Activated CD8-positive, alpha-beta memory T cell treated with anti-CD3 and anti-CD28 coated beads for 24 hours (primary cell): Measurements from ENCODE around the gene CHRNA5.
"Not testable (repeated sequence)": the region's sequence is repeated elsewhere in the genome, so short reads cannot be mapped to it uniquely, and the experiment has no call there.

Source experiments
- DNase-seq: peaks from one replicate; pipeline ENCODE4 v3.0.0-alpha.2; 2020

The CHRNA5 gene

GRCh38 chr15:78565951-78566774, 843 bp downstream of the CHRNA5 start:
- DNase-seq: peak; percentile 60

- DNase-seq: no peak
These were observed 2.2 kb downstream of the CHRNA5 start for GRCh38 chr15:78567531-78567930.

- no peak for DNase-seq
These were observed 5.4 kb downstream of the CHRNA5 start for GRCh38 chr15:78570710-78571109.

GRCh38 chr15:78571382-78571781, 6.1 kb downstream of the CHRNA5 start:
- DNase-seq: no peak

GRCh38 chr15:78573416-78573815, 8.1 kb downstream of the CHRNA5 start:
- no peak for DNase-seq

GRCh38 chr15:78574944-78575343, 9.6 kb downstream of the CHRNA5 start:
- no peak for DNase-seq

- no peak for DNase-seq
These were observed 32.3 kb downstream of the CHRNA5 start for GRCh38 chr15:78597583-78597982.

- no peak for DNase-seq
These were observed 33.0 kb downstream of the CHRNA5 start for GRCh38 chr15:78598348-78598747.

GRCh38 chr15:78599189-78599588, 33.9 kb downstream of the CHRNA5 start:
- no peak for DNase-seq

GRCh38 chr15:78603467-78603866, 38.1 kb downstream of the CHRNA5 start:
- no peak for DNase-seq

GRCh38 chr15:78604420-78604819, 39.1 kb downstream of the CHRNA5 start:
- no peak for DNase-seq

- DNase-seq: no peak
These were observed 39.9 kb downstream of the CHRNA5 start for GRCh38 chr15:78605201-78605600.

GRCh38 chr15:78605680-78606079, 40.4 kb downstream of the CHRNA5 start:
- no peak for DNase-seq

GRCh38 chr15:78609551-78609950, 44.2 kb downstream of the CHRNA5 start:
- DNase-seq: not testable (repeated sequence)

GRCh38 chr15:78614021-78614420, 48.7 kb downstream of the CHRNA5 start:
- DNase-seq: no peak

GRCh38 chr15:78615151-78615589, 49.9 kb downstream of the CHRNA5 start:
- no peak for DNase-seq

GRCh38 chr15:78616506-78616905, 51.2 kb downstream of the CHRNA5 start:
- peak; percentile 35 for DNase-seq

- peak; percentile 41 for DNase-seq
These were observed 51.8 kb downstream of the CHRNA5 start for GRCh38 chr15:78617076-78617475.

- no peak for DNase-seq
These were observed 52.2 kb downstream of the CHRNA5 start for GRCh38 chr15:78617516-78617915.

- DNase-seq: no peak
These were observed 52.7 kb downstream of the CHRNA5 start for GRCh38 chr15:78618064-78618463.

GRCh38 chr15:78618490-78618934, 53.2 kb downstream of the CHRNA5 start:
- DNase-seq: peak; percentile 93

GRCh38 chr15:78619022-78619950, 54.0 kb downstream of the CHRNA5 start:
- DNase-seq: peak; percentile 52

GRCh38 chr15:78620021-78620526, 54.8 kb downstream of the CHRNA5 start:
- DNase-seq: peak; percentile 59
